ENCODE data around the gene SGMS2. TPM values are rescaled to one million over a fixed set of nuclear protein-coding genes. Genes with fewer than 3 reads are reported as not detected.

SGMS2 gene
- total and polyA plus RNA-seq, 2 of the 13 experiments (the other 11 are each of a cell fraction or from before 2014, with no cell fraction given) = 1.2 to 1.7 TPM

DNA sequence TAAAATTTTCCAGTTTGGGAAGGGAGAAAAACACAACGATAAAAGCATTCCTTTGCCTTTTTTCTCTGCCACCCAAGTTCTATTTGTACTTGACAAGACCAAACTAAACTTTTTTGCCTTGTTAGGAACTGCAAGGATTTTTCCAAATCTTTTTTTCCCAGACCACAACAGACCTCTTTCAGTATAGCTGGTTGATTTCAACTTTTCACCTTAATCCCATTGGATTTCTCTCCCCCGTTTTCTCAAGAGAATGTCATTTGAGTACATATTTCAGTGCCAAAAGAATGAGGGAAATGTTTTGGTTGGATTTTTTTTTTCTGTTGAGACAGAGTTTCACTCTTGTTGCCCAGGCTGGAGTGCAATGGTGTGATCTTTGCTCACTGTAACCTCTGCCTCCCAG lies 18.5 kb upstream of the SGMS2 start (continued):
- TF ChIP-seq MZF1 (CRISPR knock-in tag; IDR thresholded peaks at IDR 0.05; ENCODE audit: borderline replicate concordance) (no peak), ZNF713 (CRISPR knock-in tag; IDR thresholded peaks at IDR 0.05) (no peak), CENPX (CRISPR knock-in tag; IDR thresholded peaks at IDR 0.05) (no peak), ZFP36 (IDR thresholded peaks at IDR 0.05; ENCODE audit: borderline replicate concordance, low read depth, low read length, partially characterized antibody) (no peak), NPAS2 (CRISPR knock-in tag; IDR thresholded peaks at IDR 0.05; ENCODE audit: borderline replicate concordance) (no peak), TCF7 (IDR thresholded peaks at IDR 0.05; ENCODE audit: low read depth) (no peak), FOXK1 (CRISPR knock-in tag; IDR thresholded peaks at IDR 0.05; ENCODE audit: borderline replicate concordance, low read depth) (no peak), KLF13 (CRISPR knock-in tag; IDR thresholded peaks at IDR 0.05) (no peak), ZNF382 (CRISPR knock-in tag; IDR thresholded peaks at IDR 0.05; ENCODE audit: borderline replicate concordance) (no peak)
- TF ChIP-seq, protein P1, sequence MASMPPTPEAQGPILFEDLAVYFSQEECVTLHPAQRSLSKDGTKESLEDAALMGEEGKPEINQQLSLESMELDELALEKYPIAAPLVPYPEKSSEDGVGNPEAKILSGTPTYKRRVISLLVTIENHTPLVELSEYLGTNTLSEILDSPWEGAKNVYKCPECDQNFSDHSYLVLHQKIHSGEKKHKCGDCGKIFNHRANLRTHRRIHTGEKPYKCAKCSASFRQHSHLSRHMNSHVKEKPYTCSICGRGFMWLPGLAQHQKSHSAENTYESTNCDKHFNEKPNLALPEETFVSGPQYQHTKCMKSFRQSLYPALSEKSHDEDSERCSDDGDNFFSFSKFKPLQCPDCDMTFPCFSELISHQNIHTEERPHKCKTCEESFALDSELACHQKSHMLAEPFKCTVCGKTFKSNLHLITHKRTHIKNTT (CRISPR knock-in tag; IDR thresholded peaks at IDR 0.05) = no peak

DNA sequence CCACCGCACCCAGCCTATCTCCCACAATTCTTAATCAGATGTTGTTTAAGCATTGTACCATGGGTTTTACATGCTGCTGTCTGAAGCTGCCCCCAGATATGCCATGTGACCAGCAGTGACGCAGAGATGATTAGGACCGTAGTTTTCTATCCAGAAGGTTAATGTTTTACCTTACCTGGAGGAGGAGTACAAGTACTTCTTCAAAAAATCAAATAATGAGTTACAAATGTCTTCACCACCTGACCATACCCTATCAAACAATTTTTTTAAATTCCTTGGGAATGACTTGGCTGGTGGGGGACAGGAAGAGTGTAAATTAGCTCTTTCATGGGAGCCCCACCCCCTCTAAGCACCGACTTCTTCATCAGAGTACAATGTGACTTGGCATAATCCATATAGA lies 16.2 kb upstream of the SGMS2 start:
- Histone ChIP-seq H3K4me1 (ENCODE audit: insufficient read depth, low read length) (peaks cover 9% of the 10 kb centered on the region; the same call in 1 of the 2 replicates), H3K9ac (ENCODE audit: insufficient read depth, low read depth, low read length) (no peak overlapping the region), H3K79me2 (ENCODE audit: insufficient read depth, low read length) (no peaks in the 10 kb centered on the region), H3K9me3 (ENCODE audit: low read length) (no peaks in the 10 kb centered on the region), H3K4me3 (replicated peaks in 1 of 3; ENCODE audit: insufficient read depth in 1 of 3, low read depth in 2 of 3, low read length in 3 of 3) (no peak overlapping the region), H3K4me2 (ENCODE audit: low read depth, low read length) (no peak overlapping the region), H3K27ac (ENCODE audit: extremely low read length, insufficient read depth, low read length) (no peak overlapping the region), H2AFZ (ENCODE audit: low read length) (no peak overlapping the region), H3K27me3 (ENCODE audit: control insufficient read depth in 1 of 2, insufficient read depth in 2 of 2, low read length in 2 of 2) (0 out of 5 replicates have a peak, but pooled peaks cover 0 to 4% of the 10 kb centered on the region in 2 experiments), H4K20me1 (ENCODE audit: insufficient read depth, low read length) (no peaks in the 10 kb centered on the region), H3K36me3 (replicated peaks in 1 of 2; ENCODE audit: control insufficient read depth in 1 of 2, insufficient read depth in 2 of 2, low read length in 2 of 2) (no peaks in the 10 kb centered on the region)
- intact Hi-C loops (cut with micrococcal nuclease; ENCODE audit: unreplicated experiment) = loop anchor here (5.0 kb wide), 1 partner anchor 54 kb away; no protein-coding TSS in a partner anchor
- CTCF ChIA-PET (ENCODE audit: low intra/inter-chr PET ratio, low total read pairs) = no interaction called here
- BruUV-seq (replicated peaks) = no TSS peak
- DNase-seq (ENCODE audit: low spot score) = no peak
- TF ChIP-seq, protein P2, sequence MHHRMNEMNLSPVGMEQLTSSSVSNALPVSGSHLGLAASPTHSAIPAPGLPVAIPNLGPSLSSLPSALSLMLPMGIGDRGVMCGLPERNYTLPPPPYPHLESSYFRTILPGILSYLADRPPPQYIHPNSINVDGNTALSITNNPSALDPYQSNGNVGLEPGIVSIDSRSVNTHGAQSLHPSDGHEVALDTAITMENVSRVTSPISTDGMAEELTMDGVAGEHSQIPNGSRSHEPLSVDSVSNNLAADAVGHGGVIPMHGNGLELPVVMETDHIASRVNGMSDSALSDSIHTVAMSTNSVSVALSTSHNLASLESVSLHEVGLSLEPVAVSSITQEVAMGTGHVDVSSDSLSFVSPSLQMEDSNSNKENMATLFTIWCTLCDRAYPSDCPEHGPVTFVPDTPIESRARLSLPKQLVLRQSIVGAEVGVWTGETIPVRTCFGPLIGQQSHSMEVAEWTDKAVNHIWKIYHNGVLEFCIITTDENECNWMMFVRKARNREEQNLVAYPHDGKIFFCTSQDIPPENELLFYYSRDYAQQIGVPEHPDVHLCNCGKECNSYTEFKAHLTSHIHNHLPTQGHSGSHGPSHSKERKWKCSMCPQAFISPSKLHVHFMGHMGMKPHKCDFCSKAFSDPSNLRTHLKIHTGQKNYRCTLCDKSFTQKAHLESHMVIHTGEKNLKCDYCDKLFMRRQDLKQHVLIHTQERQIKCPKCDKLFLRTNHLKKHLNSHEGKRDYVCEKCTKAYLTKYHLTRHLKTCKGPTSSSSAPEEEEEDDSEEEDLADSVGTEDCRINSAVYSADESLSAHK (CRISPR knock-in tag; IDR thresholded peaks at IDR 0.05; ENCODE audit: borderline replicate concordance) = no peak
- TF ChIP-seq, protein P3, sequence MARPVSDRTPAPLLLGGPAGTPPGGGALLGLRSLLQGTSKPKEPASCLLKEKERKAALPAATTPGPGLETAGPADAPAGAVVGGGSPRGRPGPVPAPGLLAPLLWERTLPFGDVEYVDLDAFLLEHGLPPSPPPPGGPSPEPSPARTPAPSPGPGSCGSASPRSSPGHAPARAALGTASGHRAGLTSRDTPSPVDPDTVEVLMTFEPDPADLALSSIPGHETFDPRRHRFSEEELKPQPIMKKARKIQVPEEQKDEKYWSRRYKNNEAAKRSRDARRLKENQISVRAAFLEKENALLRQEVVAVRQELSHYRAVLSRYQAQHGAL (CRISPR knock-in tag; IDR thresholded peaks at IDR 0.05; ENCODE audit: not compliant biosample characterization) = no peak
- no peak for TF ChIP-seq ZNF660 (CRISPR knock-in tag; IDR thresholded peaks at IDR 0.05; ENCODE audit: borderline replicate concordance, low read depth)
- no peak for TF ChIP-seq RBM39 (IDR thresholded peaks at IDR 0.05; ENCODE audit: low read depth, low read length, poor library complexity, severe bottlenecking)
- no peak for FAIRE-seq
- 40% methylated on average over 4 of the region's 4 CpGs for WGBS (ENCODE audit: low lambda C conversion rate)
- POLR2A ChIA-PET = no interaction called here
- no peak for ATAC-seq
- in situ Hi-C loops (cut with HindIII; ENCODE audit: extremely low pct_ligation_motif_present, low pct_unique_long_range_greater_than_20kb) = no loop called here
